Epidermal melanocyte (primary cell): ENCODE data around the gene RRBP1.

Experiments
- DNase-seq: peaks from one replicate; pipeline ENCODE4 v3.0.0; 2011; ENCODE audit warnings: low spot score; ENCODE audit not compliant: insufficient read length

RRBP1 gene

DNA sequence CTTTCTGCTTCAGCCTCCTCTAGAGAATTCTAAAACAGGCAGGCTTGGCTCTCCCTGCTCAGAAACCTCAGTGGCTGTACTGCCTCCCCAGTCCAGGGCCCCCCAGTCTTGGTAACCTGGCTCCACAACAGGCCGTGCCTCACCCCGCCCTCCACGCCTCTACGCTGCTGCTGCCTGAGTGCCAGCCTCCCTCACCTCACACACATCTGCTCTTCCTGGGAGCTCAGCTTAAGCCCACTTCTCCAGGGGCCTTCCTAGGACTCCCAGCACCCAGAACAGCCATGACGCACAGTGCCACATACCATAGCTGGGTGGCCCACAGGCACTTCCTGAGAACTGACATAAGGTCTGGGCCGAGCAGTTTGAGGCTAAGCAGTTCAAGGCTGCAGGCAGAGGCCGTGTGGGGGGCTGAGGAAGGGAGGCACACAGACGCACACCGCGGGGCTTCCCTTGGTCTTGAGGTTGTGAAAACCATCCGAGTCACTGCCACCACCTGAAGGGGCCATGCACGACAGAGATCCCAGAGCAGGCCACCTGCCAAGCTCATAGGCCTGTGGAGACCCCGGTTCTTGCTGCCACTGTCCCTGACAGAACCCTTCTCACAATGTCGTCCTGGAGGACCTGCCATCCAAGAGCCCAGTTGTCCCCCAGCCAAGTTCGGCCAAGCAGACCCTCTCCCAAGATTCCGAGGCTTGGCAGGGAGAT, 69.6 kb downstream of the RRBP1 start:
- no peak for DNase-seq

DNA sequence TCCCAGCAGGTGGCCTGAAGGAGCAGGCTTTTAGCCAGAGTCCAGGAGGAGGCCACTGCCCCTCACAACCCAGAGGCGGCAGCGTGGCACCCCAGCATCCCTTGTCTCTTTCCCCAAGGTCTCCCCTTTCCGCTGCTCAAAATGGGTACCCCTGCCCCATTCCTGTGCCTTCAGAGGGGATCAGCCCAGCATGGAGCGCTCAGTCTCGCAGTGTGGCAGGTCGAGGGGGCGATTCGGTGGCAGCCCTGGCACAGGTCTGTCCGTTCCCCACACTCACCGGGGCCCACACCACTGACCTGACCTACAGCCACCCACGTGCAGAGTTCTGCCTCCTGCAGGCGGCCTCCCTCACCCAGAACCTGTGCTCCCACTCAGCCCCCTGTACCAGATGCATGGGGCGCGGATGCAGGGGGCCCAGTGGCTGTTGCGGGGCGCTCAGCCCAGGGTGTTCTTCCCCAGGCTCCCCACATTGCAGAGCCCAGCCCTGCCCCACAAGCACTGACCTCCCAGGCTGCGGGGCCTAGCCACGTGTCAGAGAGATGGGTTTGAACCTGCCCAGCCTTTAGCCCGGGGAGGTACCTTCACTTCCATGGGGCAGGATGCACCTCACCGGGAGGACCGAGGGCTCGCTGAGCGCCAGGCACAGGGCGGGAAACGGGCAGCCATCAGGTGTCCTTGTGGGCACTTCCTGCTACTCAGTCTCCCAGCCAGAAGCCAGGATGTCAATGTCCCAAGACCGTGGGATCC, 70.3 kb downstream of the RRBP1 start:
- no peak for DNase-seq

DNA sequence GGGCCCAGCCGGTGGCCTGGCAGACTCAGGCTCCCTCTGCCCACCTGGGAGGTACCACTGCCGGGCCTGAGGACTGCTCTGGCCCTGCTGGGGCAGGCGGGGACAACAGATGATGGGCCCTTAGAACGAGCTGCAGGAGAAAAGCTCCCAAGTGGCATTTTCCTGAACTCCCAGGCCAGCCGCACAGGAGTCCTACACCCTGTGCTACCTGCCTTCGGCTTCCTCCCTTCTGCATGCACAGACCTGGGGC, 70.8 kb downstream of the RRBP1 start:
- DNase-seq = no peak

DNA sequence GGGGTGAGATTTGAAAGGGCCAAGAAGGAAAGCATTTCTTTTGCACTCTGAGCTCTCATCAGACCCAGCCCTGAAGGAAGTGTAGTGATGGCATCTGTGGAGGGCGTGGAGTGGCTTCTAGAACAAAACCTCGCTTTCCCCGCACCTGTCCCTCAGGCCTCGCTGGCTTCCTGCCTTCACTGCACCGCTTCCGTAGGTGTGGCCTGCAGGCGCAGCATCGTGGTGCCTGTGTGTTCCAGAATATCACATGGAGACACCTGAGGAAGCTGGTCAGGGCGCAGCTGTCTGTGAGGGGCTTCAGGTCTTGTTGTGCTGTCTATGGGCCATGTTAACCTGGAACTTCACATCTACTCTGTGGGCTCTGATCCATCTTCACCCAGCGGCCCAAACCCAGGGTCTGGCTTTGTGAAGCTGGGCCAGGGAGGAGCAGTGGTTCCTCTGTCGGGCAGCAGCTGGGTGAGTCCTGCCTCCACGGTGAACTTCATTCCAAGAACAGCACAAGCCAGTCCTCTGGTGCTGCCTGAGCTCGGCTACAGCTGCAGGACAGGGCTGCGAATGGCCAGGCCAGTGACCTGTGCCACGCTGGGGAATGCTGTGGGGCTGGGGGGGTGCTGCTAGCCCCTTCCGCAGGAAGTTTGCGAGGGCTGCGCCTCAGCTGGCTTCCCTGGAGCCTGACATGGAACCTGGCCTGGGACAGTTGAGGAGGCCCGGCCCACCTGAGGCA, 71.3 kb downstream of the RRBP1 start:
- no peak for DNase-seq

DNA sequence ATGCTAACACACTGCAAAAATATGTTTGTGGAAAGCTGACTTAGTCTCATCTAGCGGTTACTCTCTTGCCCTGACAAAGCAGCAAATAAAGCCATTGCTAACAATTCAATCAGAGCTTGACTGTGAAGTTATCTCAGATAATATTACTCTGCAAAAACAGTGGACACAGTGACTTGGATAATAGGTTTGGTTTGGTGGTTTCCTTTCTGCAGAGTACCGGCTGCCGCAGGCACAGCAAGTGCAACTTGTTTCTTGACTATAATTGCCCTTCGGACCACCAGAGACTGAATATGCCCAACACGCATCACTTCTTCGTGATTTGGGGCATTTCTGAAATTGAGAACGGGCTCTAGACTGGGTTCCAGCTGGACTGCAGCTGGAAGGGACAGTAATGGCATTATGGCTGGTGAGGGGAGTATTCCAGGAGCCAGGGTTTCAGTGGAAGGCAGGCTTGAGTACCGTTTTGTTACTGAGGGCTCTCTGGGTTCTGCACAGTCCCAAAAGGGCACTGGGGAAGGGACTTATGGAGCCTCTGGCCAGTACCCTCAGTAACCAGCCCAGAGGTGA, 72.1 kb downstream of the RRBP1 start:
- DNase-seq = no peak

DNA sequence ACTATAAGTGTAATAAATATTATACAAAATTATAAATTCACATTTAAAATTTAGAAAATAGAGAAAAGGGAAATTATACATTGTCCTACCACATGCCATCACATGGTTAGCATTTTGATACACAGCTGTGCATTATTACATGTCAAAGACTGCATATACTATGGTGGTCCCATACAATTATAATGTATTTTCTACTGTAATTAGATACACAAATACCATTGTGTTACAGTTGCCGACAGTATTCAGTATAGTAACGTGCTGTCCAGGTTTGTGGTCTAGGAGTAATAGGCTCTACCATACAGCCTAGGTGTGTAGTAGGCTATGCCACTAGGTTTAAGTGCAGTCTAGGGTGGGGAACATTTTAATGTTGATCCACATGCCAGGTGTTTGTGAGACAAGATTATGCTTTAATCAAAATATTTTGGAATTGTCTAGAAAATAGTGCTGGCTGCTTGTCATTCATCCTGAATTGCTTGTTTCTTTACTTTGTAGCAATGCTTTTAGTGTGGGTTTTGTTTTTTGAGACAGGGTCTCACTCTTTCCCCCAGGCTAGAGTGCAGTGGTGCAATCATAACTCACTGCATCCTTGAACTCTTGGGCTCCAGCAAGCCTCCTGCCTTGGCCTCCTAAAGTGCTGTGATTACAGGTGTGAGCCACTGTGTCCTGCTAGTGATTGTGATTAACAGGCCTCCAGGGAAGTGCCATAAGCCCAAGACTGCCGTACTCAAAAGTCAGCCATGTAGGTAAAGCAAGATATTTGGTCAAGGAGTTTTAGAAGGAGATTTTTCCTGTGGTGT, 73.1 kb downstream of the RRBP1 start:
- DNase-seq = no peak

DNA sequence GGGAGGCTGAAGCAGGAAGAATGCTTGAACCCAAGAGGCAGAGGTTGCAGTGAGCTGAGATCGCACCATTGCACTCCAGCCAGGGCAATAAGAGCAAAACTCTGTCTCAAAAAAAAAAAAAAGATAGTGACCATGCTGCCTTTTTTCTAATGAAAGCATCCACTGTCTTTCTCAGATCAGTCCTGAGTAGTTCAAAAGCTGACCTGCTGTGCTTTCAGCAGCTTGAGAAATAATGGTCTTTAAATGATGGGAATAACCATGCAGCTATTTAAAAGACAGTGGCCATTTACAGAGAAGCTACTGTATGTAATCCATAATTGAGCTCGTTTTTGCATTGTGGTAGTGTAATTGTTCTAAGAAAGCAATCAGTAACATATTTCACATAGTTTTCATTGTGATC, 76.0 kb downstream of the RRBP1 start:
- DNase-seq = no peak

DNA sequence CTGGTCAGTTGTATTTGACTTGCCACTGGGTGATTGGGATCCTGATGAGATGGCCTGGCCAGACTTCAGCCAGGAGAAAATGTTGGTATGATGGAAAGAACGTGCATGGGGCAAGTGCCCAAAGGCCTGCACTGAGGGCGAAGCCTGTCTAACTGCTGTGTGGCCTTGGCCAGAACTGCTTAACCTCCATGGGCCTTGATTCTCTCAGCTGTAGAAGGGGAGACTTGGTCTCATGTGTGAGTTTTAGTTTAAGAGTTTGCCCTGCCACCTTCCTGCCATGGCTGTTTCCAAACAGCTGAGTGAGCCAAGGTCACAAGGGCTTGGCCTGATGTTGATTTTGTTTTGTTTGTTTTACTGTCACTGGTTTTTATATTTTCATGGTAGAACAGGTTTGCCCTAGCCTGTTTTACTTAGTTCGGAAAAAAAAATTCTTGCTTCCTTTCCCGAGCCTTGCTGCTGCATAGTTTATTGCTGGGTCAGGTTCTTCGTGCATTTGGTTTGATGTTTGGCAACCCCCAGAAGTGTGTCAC, 76.8 kb downstream of the RRBP1 start:
- no peak for DNase-seq

DNA sequence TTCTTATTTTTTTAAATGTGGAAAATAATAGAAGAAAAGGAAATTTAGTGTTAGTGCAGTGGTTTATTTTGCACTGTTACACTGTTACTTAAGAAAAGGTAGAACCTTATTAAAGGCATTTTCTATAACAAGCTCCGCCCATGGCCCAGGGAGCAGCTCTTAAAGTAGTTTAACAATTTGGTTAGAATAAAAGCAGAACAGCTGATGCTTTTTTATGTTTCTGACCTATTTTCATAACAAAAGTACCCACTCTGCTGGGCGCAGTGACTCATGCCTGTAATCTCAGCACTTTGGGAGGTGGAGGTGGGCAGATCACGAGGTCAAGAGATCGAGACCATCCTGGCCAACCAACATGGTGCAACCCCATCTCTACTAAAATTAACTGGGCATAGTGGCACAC, 79.5 kb downstream of the RRBP1 start:
- no peak for DNase-seq

DNA sequence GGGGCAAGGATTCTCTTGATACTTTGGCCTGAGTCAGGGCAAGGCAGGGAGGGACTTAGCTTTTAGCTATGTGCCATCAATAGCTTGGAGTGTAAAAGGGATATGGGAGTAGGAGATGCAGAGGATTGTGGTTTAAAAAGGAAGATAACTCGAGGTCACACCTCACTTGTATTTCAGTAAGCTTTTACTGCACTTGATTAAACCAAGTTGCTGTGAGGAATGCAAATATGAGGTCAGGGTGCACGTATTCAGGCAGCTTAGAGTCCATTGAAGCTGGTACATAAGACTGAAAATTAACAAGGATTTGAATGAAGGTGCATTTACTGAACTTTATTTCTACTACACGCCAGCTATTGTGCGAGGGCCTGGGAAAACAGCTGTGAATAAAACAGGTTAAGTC, 80.1 kb downstream of the RRBP1 start:
- DNase-seq = no peak

DNA sequence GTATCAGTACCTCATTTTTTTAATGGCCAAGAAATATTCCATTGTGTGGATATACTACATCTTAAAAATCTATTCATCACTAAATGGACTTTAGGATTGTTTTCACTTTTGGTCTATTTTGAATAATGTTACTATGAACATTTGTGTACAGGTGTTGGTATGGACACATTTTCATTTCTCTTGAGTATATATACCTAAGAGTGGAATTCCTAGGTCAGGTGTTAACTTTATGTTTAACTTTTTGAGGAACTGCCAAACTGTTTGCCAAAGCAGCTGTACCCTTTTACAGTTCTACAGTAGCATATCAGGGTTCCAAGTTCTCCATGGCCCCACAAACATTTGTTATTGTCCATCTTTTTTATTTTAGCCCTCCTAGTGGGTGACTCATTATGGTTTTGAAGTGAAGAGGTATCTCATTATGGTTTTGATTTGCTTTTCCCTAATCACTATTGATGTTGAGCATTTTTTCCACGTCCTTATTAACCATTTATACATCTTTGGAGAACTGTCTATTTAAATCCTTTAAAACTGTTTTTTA, 84.0 kb downstream of the RRBP1 start:
- DNase-seq = no peak

DNA sequence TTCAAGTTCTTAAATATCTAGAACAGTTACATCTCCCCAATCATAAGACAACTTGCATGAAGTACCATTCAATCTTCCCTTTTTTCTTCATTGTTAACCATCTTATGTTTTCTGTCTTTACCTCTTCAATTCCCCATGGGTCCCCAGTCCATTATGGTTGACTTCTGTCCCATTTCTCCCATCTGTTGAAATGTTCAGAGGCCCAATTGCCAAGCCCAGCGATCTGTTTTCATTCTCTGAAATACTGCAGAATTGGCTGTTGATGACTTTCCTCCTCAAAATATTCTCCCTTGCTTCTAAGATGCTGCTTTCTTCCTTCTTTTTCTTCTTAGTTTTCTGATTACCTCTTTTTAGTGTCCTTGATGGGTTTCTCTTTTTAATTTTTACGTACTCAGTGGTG, 86.2 kb downstream of the RRBP1 start:
- DNase-seq = no peak

DNA sequence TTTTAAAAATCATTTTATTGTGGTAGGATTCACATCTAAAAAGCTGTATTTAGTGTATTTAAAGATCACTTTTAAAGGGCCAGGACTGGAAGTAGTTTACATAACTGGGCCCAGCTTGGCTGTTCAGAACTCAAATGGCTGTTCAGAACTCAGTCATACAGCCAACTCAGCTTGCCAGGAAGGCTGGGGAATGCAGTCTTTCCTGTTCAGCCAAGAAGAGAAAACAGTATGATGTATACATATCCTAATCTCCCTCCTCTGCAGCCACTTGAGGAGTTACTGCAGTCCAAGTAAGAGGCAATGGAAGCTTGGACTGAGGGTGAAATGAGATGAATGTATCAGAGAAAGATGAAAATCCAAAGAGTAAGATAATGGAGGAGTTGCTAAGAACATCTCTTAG, 87.6 kb downstream of the RRBP1 start:
- DNase-seq = no peak

DNA sequence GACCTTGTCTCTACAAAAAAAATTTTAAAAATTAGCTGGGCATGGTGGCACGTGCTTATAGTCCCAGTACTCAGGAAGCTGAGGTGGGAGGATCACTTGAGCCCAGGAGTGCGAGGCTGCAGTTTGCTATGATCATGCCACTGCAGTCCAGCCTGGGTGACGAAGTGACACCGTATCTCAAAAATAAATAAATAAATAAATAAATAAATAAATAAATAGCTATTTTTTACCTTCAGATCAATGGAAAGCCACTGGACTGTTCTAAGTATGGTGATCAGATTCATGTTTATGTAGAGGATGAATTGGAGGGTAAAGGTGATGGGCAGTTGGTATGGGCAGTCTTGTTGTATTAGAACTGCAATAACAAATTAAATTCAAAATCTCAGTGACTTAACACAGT, 88.1 kb downstream of the RRBP1 start:
- no peak for DNase-seq

DNA sequence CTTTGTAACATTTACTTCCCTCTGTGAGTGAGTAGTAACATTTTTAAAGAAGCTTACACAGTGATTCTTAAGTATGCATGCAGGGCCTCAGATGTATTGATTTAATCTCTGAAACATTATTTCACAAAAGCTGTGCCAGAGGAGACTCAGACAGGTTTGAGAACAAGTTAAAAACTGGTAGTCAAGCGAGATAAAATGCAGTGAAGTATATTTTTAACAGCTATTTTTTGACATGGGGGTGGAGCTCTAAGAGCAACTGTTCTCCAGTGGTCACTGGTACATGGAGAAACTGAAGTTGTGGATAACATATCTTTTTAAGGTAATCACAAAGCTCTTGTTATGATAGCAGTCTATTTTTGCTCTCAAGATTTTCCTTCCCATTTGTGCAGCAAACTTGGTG, 91.8 kb downstream of the RRBP1 start:
- DNase-seq = no peak

DNA sequence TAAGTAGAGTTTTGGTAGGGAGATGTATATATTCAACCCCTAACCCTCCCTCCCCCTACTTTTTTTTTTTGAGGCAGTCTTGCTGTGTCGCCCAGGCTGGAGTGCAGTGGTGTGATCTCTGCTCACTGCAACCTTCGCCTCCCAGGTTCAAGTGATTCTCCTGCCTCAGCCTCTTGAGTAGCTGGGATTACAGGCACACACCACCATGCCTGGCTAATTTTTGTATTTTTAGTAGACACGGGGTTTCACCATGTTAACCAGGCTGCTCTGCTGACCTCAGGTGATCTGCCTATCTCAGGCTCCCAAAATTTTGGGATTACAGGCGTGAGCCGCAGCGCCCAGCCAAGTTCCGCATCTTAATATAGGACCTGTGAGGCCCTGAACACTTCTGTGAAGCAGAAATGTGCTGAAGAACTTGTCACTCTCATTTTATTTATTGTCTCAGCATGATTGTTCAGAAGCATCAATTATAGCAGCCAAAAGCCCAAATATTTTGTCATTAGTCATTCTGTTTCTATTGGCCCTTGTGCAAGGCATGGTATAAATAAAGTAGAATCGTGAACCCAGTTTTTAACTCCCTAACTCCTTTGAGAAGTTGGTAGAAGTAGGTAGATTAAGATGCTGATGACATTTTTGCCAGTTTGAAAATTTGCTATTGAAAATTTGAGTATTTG, 92.7 kb downstream of the RRBP1 start:
- no peak for DNase-seq

DNA sequence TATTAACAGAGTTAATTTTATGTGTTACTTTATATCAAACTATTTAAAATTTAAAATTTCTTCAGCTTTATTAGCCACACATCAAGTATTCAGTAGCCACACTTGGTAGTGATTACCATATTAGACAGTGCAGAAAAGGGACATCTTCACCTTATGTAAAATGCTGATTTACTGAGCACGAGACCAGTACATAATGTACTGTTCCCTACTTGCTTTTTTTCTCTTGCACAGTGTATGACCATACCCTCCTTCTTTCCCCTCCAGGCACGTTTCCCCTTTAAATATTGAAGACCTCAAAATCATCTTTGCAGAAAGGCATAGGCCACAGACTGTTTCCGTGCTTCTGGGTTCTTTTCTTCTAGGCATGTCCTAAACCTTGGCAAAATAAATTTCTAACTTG, 94.2 kb downstream of the RRBP1 start:
- DNase-seq = no peak

DNA sequence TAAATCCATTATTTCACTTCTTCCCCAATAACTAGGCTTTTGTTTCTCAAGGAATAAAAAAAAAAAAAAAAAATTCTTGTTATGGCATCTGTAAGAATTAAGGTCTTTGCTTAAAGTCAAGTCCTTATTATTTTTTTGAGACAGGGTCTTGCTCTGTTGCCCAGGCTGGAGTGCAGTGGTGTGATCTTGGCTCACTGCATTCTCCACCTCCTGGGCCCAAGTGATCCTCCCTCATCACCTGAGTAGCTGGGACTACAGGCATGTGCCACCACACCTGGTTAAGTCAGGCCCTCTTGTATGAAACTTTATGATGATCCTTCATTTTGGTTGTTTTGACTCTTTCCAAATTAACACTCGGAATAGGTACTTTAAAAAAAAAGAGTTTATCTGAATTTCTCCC, 94.9 kb downstream of the RRBP1 start:
- no peak for DNase-seq

DNA sequence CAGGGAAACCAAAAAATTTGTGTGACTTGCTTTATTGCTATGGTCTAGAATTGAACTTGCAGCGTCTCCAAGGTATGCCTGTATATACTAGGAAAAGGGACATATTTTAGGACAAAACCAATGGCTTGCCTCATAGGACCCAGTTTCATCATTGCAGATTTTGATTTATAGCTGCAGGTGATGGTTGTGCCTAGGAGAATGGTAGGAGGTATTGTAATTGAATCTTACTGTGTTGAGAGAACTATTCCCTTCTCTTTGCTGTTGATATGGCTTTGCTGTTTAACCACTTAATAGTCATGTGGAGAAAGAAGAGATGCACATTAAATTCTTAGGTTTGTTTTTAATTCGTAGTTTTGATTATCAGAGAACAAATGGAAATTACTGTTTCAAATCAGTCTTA, 95.8 kb downstream of the RRBP1 start:
- DNase-seq = no peak

DNA sequence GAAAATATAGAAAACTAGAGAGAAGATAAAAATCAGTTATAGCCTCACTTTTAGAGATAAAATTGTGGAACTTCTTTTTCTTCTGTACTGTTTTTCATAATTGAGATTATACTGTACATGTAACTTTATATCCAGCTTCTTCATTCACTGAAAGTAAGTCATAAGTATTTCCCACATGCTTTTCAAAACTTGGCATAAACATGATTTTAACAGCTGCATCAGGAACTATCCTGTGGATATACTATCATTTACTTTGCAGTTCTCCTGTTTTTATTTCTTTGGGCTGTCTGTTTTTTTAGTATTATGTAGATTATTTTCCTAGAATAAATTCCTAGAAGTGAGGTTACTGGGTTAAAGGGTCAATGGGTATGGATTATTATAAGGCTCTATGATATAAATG, 97.4 kb downstream of the RRBP1 start:
- no peak for DNase-seq

DNA sequence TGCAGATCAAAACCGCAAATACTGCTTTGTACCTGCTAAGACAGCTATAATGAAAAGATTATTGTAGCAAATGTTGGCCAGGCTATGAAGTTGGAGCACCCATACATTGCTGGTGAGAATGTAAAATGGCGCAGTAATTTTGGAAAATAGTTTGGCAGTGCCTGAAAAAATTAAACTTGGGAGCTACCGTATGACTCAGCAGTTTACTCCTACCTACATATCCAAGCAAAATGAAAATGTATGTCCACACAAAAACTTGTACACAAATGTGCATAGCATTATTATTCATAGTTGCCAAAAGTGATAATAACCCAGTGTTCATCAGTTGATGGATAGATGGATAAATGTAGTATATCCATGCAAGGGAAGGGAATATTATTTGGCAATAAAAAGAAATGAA, 98.9 kb downstream of the RRBP1 start:
- no peak for DNase-seq
